Neural cell (in vitro differentiated cells): ENCODE measurements around the gene USP34.

Source experiments
- CTCF ChIP-seq: fragments of 450-650 bp; IDR thresholded peaks from 2 replicates; pipeline ENCODE4 v1.5.1; 2014; ENCODE audit warnings: antibody characterized with exemption, mild to moderate bottlenecking, moderate library complexity; ENCODE audit not compliant: poor library complexity, severe bottlenecking
- EP300 ChIP-seq: fragments of 450-650 bp; conservative IDR thresholded peaks from 2 replicates; pipeline ENCODE4 v1.6.1; 2014; ENCODE audit warnings: antibody characterized with exemption, mild to moderate bottlenecking, moderate library complexity; ENCODE audit not compliant: poor library complexity, severe bottlenecking
- EZH2 ChIP-seq: fragments of 200-600, 300-800 bp; shearing (Covaris generic), sonication (generic); IDR thresholded peaks from 2 replicates; pipeline ENCODE4 v1.6.1; 2014; ENCODE audit warnings: antibody characterized with exemption, low read length, borderline replicate concordance, mild to moderate bottlenecking; ENCODE audit not compliant: insufficient read depth, poor library complexity, severe bottlenecking
- MXI1 ChIP-seq: fragments of 450-650 bp; conservative IDR thresholded peaks from 2 replicates; pipeline ENCODE4 v1.6.1; 2014; ENCODE audit warnings: antibody characterized with exemption, mild to moderate bottlenecking; ENCODE audit not compliant: poor library complexity, severe bottlenecking
- POLR2AphosphoS5 ChIP-seq: IDR thresholded peaks from 2 replicates; pipeline ENCODE4 v1.6.1; 2012
- REST ChIP-seq: IDR thresholded peaks from 2 replicates; pipeline ENCODE4 v1.6.1; 2012; ENCODE audit warnings: borderline replicate concordance
- SMC3 ChIP-seq: fragments of 450-650 bp; conservative IDR thresholded peaks from 2 replicates; pipeline ENCODE4 v1.6.1; 2014; ENCODE audit warnings: antibody characterized with exemption, mild to moderate bottlenecking, moderate library complexity; ENCODE audit not compliant: poor library complexity

GRCh38 chr2:61161888-61162287 lies 309.0 kb downstream of the USP34 start, which contains the start of gene C2orf74:
- TF ChIP-seq CTCF (no peak), POLR2AphosphoS5 (no peak), REST (no peak), EZH2 (no peak), EP300 (no peak), SMC3 (no peak), MXI1 (no peak)
